Smooth muscle cell of the umbilical artery (primary cell): Measurements from ENCODE around the gene UNC93B1. TPM values are rescaled to one million over a fixed set of nuclear protein-coding genes. Genes with fewer than 3 reads are reported as not detected.

Source experiments
- total RNA-seq: library from RNA; depleted of rRNA; stranded (reverse); fragments of >200 nt; gene quantifications from 2 replicates; pipeline ENCODE4 v1.2.3, GENCODE V29; 2014

UNC93B1 gene, protein sequence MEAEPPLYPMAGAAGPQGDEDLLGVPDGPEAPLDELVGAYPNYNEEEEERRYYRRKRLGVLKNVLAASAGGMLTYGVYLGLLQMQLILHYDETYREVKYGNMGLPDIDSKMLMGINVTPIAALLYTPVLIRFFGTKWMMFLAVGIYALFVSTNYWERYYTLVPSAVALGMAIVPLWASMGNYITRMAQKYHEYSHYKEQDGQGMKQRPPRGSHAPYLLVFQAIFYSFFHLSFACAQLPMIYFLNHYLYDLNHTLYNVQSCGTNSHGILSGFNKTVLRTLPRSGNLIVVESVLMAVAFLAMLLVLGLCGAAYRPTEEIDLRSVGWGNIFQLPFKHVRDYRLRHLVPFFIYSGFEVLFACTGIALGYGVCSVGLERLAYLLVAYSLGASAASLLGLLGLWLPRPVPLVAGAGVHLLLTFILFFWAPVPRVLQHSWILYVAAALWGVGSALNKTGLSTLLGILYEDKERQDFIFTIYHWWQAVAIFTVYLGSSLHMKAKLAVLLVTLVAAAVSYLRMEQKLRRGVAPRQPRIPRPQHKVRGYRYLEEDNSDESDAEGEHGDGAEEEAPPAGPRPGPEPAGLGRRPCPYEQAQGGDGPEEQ
- total RNA-seq: 22.4 and 23.5 TPM in 2 replicates

DNA sequence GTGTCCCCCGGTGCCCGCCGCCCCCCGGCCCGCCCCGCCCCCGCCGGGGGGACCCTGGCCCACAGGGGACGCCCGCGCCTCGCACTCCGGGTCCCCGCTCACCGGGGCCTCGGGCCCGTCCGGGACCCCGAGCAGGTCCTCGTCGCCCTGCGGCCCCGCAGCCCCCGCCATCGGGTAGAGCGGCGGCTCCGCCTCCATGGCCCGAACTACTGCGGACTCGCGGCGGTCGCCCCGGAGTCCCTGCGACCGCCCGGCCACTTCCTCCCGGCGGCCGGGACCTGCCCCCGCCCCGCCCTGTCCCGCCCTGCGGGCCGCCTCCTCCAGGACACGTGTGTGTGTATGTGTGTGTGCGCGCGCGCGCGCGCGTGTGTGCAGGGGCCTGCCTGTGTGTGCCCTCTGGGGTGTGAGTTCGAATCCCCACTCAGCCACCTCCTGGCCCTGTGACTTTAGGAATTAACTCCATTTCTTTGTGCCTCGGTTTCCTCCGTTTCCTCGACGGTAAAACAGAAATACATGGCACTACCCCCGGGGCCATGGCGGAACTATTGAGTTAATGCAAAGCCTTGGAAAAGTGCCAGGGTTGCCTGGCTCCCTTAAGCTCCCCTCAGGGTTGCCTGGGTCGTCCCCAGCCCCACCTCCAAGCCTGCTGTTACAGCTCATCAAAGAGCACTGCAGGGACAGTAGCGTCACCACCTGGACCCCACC, at the start of gene UNC93B1:
UNC93B1 (minus strand) TSS at position 252 of the 705 bp plus-strand sequence; CDS start at position 198, 54 bp downstream.

DNA sequence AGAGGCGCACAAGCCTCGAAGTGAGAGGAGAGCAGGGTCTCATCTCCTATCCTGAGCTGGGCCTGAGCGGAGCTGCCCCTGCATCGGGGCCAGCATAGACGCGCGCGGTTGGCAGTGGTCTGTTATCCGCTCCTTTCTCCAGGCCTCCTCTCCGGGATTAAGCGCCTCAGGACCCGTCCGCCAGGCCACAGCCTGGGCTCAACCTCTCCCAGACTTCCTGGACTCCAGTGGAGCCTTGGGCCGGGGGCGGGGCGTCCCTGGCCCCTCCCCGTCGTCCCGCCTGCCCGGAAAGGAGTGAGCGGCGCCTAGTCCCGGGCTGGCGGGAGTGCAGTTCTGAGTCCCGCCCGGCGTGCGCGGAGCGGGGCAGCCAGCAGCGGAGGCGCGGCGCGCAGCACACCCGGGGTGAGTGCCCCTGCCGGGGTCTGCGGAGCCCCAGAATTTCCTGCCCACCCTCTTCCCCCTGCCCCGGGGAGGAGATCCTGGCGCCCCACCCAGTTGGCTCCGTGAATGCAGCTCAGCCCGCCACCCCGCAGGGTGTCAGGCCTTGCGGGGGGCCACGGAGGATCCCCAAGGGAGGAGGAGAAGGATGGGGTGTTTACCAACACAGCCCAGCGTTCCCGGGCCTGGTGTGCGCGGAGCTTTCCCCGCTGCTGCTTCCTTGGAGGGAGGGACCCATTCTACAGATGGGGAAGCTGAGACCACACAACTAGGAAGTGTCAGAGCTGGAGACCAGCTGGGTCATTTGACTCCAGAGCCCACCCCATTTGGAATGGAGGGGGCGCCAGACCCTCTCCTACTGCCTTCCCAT, 35.0 kb upstream of the UNC93B1 start, which contains the start of gene TCIRG1:
TCIRG1 (plus strand) TSS at position 308 of the 808 bp plus-strand sequence. CDS start 2,247 bp downstream, outside the sequence.

DNA sequence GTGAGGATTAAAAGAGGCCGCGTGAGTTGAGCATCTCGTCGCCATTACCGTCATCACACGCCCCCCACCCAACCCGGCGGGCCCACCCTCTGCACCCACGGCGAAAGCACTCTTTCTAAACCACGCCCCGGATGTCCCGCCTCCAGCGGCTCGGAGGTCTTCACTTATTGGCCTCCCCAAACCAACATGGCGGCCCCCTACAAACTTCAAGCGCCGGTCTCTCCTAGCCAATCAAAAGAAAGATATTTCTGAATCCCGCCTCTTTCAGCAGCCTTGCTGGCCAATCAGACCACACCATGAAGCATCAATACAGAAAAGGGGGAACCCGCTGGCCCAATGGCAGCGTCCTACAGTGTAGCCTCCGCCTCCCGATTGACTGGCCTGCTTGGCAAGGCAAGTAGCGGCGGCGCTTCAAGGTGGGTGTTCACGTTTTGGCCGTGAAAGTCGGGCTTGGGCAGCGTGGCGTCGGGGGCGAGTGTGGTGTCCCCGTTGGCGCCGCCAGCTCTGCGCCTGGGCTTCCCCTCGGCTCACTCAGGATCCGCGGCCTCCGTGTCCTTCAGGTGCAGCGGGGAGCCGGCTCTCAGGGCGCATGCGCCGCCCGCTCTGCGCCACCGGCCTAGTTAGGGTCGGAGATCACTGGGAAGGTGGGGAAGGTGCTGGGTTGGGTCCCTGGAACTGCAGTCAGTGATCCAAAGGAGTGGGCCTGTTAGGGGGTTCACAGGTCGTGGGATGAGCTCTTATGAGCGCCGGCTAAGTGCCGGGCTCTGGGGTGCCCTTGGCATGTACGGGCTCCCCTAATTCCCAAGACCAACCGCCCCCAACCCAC, 26.6 kb upstream of the UNC93B1 start, which contains the start of gene NDUFS8:
NDUFS8 (plus strand) TSS at position 364 of the 826 bp plus-strand sequence. CDS start 1,471 bp downstream, outside the sequence.

DNA sequence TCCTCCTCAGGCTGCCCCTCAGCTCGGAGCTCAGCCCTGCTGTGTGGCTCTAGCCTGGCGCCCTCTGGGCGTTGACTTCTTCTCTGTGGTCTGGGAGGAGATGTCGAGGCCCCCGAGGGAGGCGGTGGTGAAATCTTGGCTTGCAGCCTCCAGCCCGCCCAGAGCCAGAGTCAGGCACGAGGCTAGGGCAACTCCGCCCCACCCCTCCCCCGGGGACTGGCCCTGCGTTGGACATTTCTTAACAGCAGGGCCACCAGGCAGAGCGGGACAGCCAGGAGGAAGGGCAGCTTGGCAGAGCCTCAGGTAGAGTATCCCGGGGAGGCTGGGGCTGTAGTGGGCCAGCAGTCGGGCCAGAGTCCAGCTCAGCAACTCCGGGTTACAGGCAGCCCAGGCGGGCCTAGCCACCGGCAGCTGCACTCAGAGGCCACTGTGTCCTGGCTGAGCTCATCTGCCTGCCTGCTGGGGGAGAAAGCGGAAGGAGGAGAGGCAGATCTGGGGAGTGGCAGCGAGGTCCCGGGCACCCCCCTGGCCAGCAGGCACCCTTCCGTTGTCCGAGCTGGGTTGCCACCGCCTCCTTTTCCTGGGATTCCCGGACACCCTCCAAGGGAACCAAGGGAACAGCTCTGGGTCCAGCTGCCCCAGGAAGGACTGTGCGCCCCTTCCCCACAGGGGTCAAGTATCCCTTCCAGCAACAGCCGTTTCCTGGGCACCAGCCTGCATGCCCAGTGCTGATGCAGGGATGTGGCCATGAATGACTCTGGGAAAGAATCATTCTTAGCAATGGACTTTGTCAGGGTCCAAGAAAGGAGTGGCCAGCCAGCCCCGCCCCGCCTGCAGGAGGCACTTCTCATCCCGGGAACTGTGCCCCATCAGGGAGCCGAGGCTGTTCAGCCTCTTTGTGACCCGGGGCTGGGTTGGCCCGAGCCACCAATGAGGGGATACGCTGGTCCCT, 6.5 kb upstream of the UNC93B1 start, which contains the start of gene ALDH3B1:
ALDH3B1 (plus strand) TSS at position 238 of the 952 bp plus-strand sequence. CDS start 4,971 bp downstream, outside the sequence.

Other genes with a start within 250 kb of the UNC93B1 start
- gene ALDH3B1, start 6.2 kb upstream of the UNC93B1 start, total RNA-seq: 20.8 and 34.4 TPM in 2 replicates
- 78.4 and 79.0 TPM in 2 replicates for gene NDUFS8, start 26.6 kb upstream of the UNC93B1 start, total RNA-seq
- gene TCIRG1, start 34.9 kb upstream of the UNC93B1 start, total RNA-seq: 111 and 115 TPM in 2 replicates
- gene CHKA, start 117.3 kb upstream of the UNC93B1 start, total RNA-seq: 12.0 and 14.0 TPM in 2 replicates
- 26.4 and 27.6 TPM in 2 replicates for gene KMT5B, start 209.2 kb upstream of the UNC93B1 start, total RNA-seq